HCT116 (cell line): Measurements from ENCODE around the gene CRTC1.

Experiments
- EGR1 ChIP-seq: IDR thresholded peaks from 2 replicates; pipeline ENCODE4 v1.6.1; 2012; ENCODE audit warnings: low read depth
- EZH2phosphoT487 ChIP-seq: fragments of 200-600 bp; IDR thresholded peaks from 2 replicates; pipeline ENCODE4 v1.6.1; 2018; ENCODE audit warnings: antibody characterized with exemption, borderline replicate concordance
- JUND ChIP-seq: IDR thresholded peaks from 2 replicates; pipeline ENCODE4 v1.6.1; 2012
- POLR2A ChIP-seq: IDR thresholded peaks from 2 replicates; pipeline ENCODE4 v1.7.0; 2011; ENCODE audit warnings: borderline replicate concordance; ENCODE audit not compliant: insufficient read depth, insufficient read length; ENCODE audit errors: extremely low read depth
- RAD21 ChIP-seq: IDR thresholded peaks from 2 replicates; pipeline ENCODE4 v1.6.1; 2012; ENCODE audit warnings: low read depth, mild to moderate bottlenecking
- YY1 ChIP-seq: IDR thresholded peaks from 2 replicates; pipeline ENCODE4 v1.6.1; 2011; ENCODE audit warnings: low read length, low read depth, moderate library complexity, mild to moderate bottlenecking; ENCODE audit not compliant: insufficient replicate concordance; ENCODE audit errors: extremely low read depth
- ZNF274 ChIP-seq: fragments of 200-500 bp; sonication (Bioruptor generic); IDR thresholded peaks from 2 replicates; pipeline ENCODE4 v1.6.1; 2014; ENCODE audit warnings: mild to moderate bottlenecking, low read depth, low read length, inconsistent platforms
- TF ChIP-seq, protein P1 (sequence below): IDR thresholded peaks from 2 replicates; pipeline ENCODE4 v1.6.1; 2012; ENCODE audit warnings: low read depth
- TF ChIP-seq, protein P2 (sequence below), 3 experiments: fragments of 200-600 bp in 1 of 3; sonication (generic) in 1 of 3; IDR thresholded peaks in 2 of 3; conservative IDR thresholded peaks in 1 of 3; 2 replicates each; pipeline ENCODE4 v1.5.1; 2012 to 2017; ENCODE audit warnings: low read depth in 2 of 3, low read length in 2 of 3, antibody characterized with exemption in 1 of 3, borderline replicate concordance in 1 of 3, control low read depth in 1 of 3, mild to moderate bottlenecking in 1 of 3, mixed read lengths in 1 of 3, mixed run types in 1 of 3, moderate library complexity in 1 of 3; ENCODE audit not compliant: insufficient read depth in 1 of 3

DNA sequence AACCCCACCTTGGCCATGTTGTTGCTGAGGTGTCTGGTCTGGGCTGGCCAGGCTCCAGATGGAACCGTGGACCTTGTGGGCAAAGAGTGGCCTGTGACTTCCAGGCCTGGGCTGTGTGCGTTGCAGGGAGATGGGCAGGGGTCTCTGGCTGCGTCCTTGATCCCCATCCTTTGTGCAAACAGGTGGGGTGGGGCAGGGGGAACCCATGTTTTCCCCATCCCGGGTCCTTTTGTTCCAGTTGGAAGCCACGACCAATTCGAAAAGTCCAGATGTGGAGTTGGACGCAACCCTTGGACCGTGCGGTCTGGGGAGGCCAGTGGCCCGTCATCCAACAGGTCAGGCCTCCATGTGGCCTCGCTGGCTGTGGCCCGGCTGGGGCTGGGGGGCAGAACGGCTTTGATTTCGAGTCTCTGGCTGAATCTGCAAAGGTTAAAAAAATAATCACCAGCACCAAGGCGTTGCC, 120.7 kb downstream of the CRTC1 start:
- TF ChIP-seq ZNF274 = no peak
- TF ChIP-seq, protein P1, sequence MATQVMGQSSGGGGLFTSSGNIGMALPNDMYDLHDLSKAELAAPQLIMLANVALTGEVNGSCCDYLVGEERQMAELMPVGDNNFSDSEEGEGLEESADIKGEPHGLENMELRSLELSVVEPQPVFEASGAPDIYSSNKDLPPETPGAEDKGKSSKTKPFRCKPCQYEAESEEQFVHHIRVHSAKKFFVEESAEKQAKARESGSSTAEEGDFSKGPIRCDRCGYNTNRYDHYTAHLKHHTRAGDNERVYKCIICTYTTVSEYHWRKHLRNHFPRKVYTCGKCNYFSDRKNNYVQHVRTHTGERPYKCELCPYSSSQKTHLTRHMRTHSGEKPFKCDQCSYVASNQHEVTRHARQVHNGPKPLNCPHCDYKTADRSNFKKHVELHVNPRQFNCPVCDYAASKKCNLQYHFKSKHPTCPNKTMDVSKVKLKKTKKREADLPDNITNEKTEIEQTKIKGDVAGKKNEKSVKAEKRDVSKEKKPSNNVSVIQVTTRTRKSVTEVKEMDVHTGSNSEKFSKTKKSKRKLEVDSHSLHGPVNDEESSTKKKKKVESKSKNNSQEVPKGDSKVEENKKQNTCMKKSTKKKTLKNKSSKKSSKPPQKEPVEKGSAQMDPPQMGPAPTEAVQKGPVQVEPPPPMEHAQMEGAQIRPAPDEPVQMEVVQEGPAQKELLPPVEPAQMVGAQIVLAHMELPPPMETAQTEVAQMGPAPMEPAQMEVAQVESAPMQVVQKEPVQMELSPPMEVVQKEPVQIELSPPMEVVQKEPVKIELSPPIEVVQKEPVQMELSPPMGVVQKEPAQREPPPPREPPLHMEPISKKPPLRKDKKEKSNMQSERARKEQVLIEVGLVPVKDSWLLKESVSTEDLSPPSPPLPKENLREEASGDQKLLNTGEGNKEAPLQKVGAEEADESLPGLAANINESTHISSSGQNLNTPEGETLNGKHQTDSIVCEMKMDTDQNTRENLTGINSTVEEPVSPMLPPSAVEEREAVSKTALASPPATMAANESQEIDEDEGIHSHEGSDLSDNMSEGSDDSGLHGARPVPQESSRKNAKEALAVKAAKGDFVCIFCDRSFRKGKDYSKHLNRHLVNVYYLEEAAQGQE = no peak
- TF ChIP-seq, protein P2, sequence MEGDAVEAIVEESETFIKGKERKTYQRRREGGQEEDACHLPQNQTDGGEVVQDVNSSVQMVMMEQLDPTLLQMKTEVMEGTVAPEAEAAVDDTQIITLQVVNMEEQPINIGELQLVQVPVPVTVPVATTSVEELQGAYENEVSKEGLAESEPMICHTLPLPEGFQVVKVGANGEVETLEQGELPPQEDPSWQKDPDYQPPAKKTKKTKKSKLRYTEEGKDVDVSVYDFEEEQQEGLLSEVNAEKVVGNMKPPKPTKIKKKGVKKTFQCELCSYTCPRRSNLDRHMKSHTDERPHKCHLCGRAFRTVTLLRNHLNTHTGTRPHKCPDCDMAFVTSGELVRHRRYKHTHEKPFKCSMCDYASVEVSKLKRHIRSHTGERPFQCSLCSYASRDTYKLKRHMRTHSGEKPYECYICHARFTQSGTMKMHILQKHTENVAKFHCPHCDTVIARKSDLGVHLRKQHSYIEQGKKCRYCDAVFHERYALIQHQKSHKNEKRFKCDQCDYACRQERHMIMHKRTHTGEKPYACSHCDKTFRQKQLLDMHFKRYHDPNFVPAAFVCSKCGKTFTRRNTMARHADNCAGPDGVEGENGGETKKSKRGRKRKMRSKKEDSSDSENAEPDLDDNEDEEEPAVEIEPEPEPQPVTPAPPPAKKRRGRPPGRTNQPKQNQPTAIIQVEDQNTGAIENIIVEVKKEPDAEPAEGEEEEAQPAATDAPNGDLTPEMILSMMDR (IDR thresholded peaks at IDR 0.05 in 2 of 3, conservative IDR thresholded peaks at IDR 0.05 in 1 of 3; ENCODE audit: borderline replicate concordance in 1 of 3, insufficient read depth in 1 of 3, low read depth in 2 of 3, low read length in 2 of 3) = no peak
- TF ChIP-seq JUND = no peak
- TF ChIP-seq YY1 = no peak
- no peak for TF ChIP-seq EGR1
- TF ChIP-seq EZH2phosphoT487 = no peak
- no peak for TF ChIP-seq POLR2A
- no peak for TF ChIP-seq RAD21
